Testis (tissue), 3 donors: ENCODE measurements around the gene ATP2A3. TPM values are rescaled to one million over a fixed set of nuclear protein-coding genes. Genes with fewer than 3 reads are reported as not detected.
A peak's percentile ranks its signal among the peaks of the same experiment; 100 is the strongest.

Source experiments
- DNase-seq: peaks from one replicate; pipeline ENCODE4 v3.0.0-alpha.2; 2019
- H3K27ac ChIP-seq, 2 donors: fragments of 200-600 bp; sonication (generic); one replicate each; pipeline ENCODE4 v1.5.1; 2019
- H3K27me3 ChIP-seq: fragments of 200-600 bp; sonication (generic); one replicate; pipeline ENCODE4 v1.5.1; 2019
- H3K36me3 ChIP-seq: fragments of 200-600 bp; sonication (generic); one replicate; pipeline ENCODE4 v1.5.1; 2017; ENCODE audit warnings: low read depth; ENCODE audit errors: missing control alignments
- H3K4me1 ChIP-seq: fragments of 200-600 bp; sonication (generic); one replicate; pipeline ENCODE4 v1.5.1; 2019
- H3K4me3 ChIP-seq, 2 donors: fragments of 200-600 bp; sonication (generic); one replicate each; pipeline ENCODE4 v1.5.1; 2017 to 2019
- H3K9me3 ChIP-seq: fragments of 200-600 bp; sonication (generic); one replicate; pipeline ENCODE4 v1.5.1; 2017
- POLR2A ChIP-seq: fragments of 450-650 bp; IDR thresholded peaks from one replicate; pipeline ENCODE4 v1.6.1; 2017; ENCODE audit warnings: antibody characterized with exemption, mild to moderate bottlenecking, moderate library complexity
- WGBS, 2 donors: methylation state at CpG; one replicate each; pipeline ENCODE4 v1.1.5; 2018; 5-methylcytosine and 5-hydroxymethylcytosine counted together
- intact Hi-C: fragments of 100-400 bp; cut with DNase I; formaldehyde crosslinking; loops from one replicate; pipeline ENCODE4 v1.15.1; 2023; ENCODE audit warnings: low total_unique reads
- polyA plus RNA-seq: library from polyadenylated mRNA; stranded (reverse); fragments of 350-450 nt; fragmentation: Illumina TruSeq; extraction: RNeasy Lipid Tissue Mini Kit (QIAGEN cat#74804); gene quantifications from one replicate; pipeline ENCODE4 v1.2.3, GENCODE V29; 2014; ENCODE audit warnings: low read depth, low replicate concordance; ENCODE audit not compliant: insufficient read depth
- total RNA-seq, 2 donors: library from RNA; depleted of rRNA; stranded (reverse); fragments of >200 nt; gene quantifications; one replicate each; pipeline ENCODE4 v1.2.3, GENCODE V29; 2016
- TF ChIP-seq, protein P1 (sequence below), 3 experiments: fragments of 450-650 bp in 2 of 3; fragments of 200-600 bp in 1 of 3; sonication (generic) in 1 of 3; IDR thresholded peaks; one replicate each; pipeline ENCODE4 v1.5.1; 2016 to 2019; ENCODE audit warnings: antibody characterized with exemption in 3 of 3, mild to moderate bottlenecking in 2 of 3, moderate library complexity in 1 of 3

Gene ATP2A3
- total and polyA plus RNA-seq, 3 donors from 2014 or later: 8.0 to 19.6 (median 8.2) TPM

GRCh38 chr17:3896108-3896967 is 67.9 kb downstream of the ATP2A3 start:
- intact Hi-C loops: no loop called here
- H3K4me1 ChIP-seq: peaks cover 38% of the 10 kb centered on the region
- peak overlapping the region; percentile 51 to 60 for H3K27ac ChIP-seq
- 51 to 52% methylated on average over 13 to 15 of the region's 15 CpGs for WGBS, 2 donors
- H3K36me3 ChIP-seq: no peaks in the 10 kb centered on the region
- no peaks in the 10 kb centered on the region for H3K27me3 ChIP-seq
- no peak for TF ChIP-seq POLR2A
- TF ChIP-seq, protein P1, sequence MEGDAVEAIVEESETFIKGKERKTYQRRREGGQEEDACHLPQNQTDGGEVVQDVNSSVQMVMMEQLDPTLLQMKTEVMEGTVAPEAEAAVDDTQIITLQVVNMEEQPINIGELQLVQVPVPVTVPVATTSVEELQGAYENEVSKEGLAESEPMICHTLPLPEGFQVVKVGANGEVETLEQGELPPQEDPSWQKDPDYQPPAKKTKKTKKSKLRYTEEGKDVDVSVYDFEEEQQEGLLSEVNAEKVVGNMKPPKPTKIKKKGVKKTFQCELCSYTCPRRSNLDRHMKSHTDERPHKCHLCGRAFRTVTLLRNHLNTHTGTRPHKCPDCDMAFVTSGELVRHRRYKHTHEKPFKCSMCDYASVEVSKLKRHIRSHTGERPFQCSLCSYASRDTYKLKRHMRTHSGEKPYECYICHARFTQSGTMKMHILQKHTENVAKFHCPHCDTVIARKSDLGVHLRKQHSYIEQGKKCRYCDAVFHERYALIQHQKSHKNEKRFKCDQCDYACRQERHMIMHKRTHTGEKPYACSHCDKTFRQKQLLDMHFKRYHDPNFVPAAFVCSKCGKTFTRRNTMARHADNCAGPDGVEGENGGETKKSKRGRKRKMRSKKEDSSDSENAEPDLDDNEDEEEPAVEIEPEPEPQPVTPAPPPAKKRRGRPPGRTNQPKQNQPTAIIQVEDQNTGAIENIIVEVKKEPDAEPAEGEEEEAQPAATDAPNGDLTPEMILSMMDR (IDR thresholded peaks at IDR 0.05): no peak
- no peaks in the 10 kb centered on the region for H3K9me3 ChIP-seq
- no peak for DNase-seq
- H3K4me3 ChIP-seq: no peak overlapping the region

- WGBS, 2 donors: 84 to 95% methylated on average over 3 of the region's 3 CpGs
- no peaks in the 10 kb centered on the region for H3K27me3 ChIP-seq
- intact Hi-C loops: no loop called here
- H3K27ac ChIP-seq: peak overlapping the region; percentile 62 to 74
- no peak overlapping the region for H3K4me3 ChIP-seq
- H3K9me3 ChIP-seq: no peaks in the 10 kb centered on the region
- no peak for DNase-seq
- no peak for TF ChIP-seq POLR2A
- TF ChIP-seq, protein P1 (IDR thresholded peaks at IDR 0.05): no peak
- H3K4me1 ChIP-seq: peaks cover 45% of the 10 kb centered on the region
- no peaks in the 10 kb centered on the region for H3K36me3 ChIP-seq
Observed at GRCh38 chr17:3895354-3895753, 68.9 kb downstream of the ATP2A3 start.

- Histone ChIP-seq H3K36me3 (no peaks in the 10 kb centered on the region), H3K27me3 (no peaks in the 10 kb centered on the region), H3K9me3 (no peaks in the 10 kb centered on the region), H3K27ac (peak overlapping the region; percentile 62 to 74), H3K4me1 (peaks cover 49% of the 10 kb centered on the region), H3K4me3 (no peak overlapping the region)
- TF ChIP-seq POLR2A: no peak
- TF ChIP-seq, protein P1 (IDR thresholded peaks at IDR 0.05): no peak
- intact Hi-C loops: no loop called here
- DNase-seq: no peak
- WGBS, 2 donors: 32% methylated on average over 2 of the region's 2 CpGs
Observed at GRCh38 chr17:3894911-3895343, 69.3 kb downstream of the ATP2A3 start.

- TF ChIP-seq, protein P1 (IDR thresholded peaks at IDR 0.05): no peak
- TF ChIP-seq POLR2A: no peak
- 81 to 88% methylated on average over 3 to 5 of the region's 5 CpGs for WGBS, 2 donors
- Histone ChIP-seq H3K9me3 (no peaks in the 10 kb centered on the region), H3K36me3 (no peaks in the 10 kb centered on the region), H3K27ac (peak overlapping the region; percentile 74 to 75), H3K4me1 (peaks cover 53% of the 10 kb centered on the region), H3K27me3 (no peaks in the 10 kb centered on the region), H3K4me3 (no peak overlapping the region)
- no peak for DNase-seq
- intact Hi-C loops: no loop called here
Observed at GRCh38 chr17:3894188-3894587, 70.0 kb downstream of the ATP2A3 start.
